Measurements from ENCODE around the gene FBXO31.
"Not testable (repeated sequence)": the region's sequence is repeated elsewhere in the genome, so short reads cannot be mapped to it uniquely, and the experiment has no call there.

The FBXO31 gene

GRCh38 chr16:87360862-87361610 lies 22.5 kb downstream of the FBXO31 start:
- DNase-seq, result no peak

- DNase-seq, result no peak
Observed at GRCh38 chr16:87359121-87359520, 24.5 kb downstream of the FBXO31 start.

GRCh38 chr16:87358696-87359095 lies 24.9 kb downstream of the FBXO31 start:
- no peak for DNase-seq

- DNase-seq, result no peak
Observed at GRCh38 chr16:87358250-87358649, 25.3 kb downstream of the FBXO31 start.

- no peak for DNase-seq
Observed at GRCh38 chr16:87356491-87356853, 27.1 kb downstream of the FBXO31 start.

- DNase-seq, result no peak
Observed at GRCh38 chr16:87353613-87354012, 30.0 kb downstream of the FBXO31 start.

GRCh38 chr16:87352818-87353217 lies 30.8 kb downstream of the FBXO31 start:
- DNase-seq, result no peak

- DNase-seq, result no peak
Observed at GRCh38 chr16:87351320-87351698, 32.3 kb downstream of the FBXO31 start.

GRCh38 chr16:87350681-87351319 lies 32.8 kb downstream of the FBXO31 start:
- no peak for DNase-seq

GRCh38 chr16:87350031-87350430 lies 33.5 kb downstream of the FBXO31 start:
- no peak for DNase-seq

GRCh38 chr16:87348616-87349157 lies 34.9 kb downstream of the FBXO31 start:
- no peak for DNase-seq

GRCh38 chr16:87347932-87348615 lies 35.5 kb downstream of the FBXO31 start:
- no peak for DNase-seq

GRCh38 chr16:87346517-87347060 lies 37.0 kb downstream of the FBXO31 start:
- no peak for DNase-seq

GRCh38 chr16:87345726-87346424 lies 37.7 kb downstream of the FBXO31 start:
- DNase-seq, result no peak

GRCh38 chr16:87344931-87345631 lies 38.5 kb downstream of the FBXO31 start:
- DNase-seq, result peak in 1 of 4 experiments; percentile 43

- DNase-seq, result no peak
Observed at GRCh38 chr16:87344165-87344930, 39.2 kb downstream of the FBXO31 start.

- DNase-seq, result no peak
Observed at GRCh38 chr16:87343753-87344050, 39.9 kb downstream of the FBXO31 start.

GRCh38 chr16:87342978-87343752 lies 40.4 kb downstream of the FBXO31 start:
- no peak for DNase-seq

- no peak for DNase-seq
Observed at GRCh38 chr16:87342504-87342903, 41.1 kb downstream of the FBXO31 start.

- DNase-seq, result no peak
Observed at GRCh38 chr16:87340198-87340597, 43.4 kb downstream of the FBXO31 start.

- not testable (repeated sequence) for DNase-seq
Observed at GRCh38 chr16:87339724-87340105, 43.9 kb downstream of the FBXO31 start.
